HG03097 (cell line): ENCODE results near the gene TSEN15.
"Not testable (repeated sequence)": the region's sequence is repeated elsewhere in the genome, so short reads cannot be mapped to it uniquely, and the experiment has no call there.

Experiments used
- ATAC-seq: cut with Tn5 transposase; IDR thresholded peaks from one replicate; pipeline ENCODE4 v1.9.1; 2021; ENCODE audit not compliant: unreplicated experiment, low FRiP score

Gene TSEN15

GRCh38 chr1:184096005-184096404 lies 44.5 kb downstream of the TSEN15 start:
- ATAC-seq = no peak

DNA sequence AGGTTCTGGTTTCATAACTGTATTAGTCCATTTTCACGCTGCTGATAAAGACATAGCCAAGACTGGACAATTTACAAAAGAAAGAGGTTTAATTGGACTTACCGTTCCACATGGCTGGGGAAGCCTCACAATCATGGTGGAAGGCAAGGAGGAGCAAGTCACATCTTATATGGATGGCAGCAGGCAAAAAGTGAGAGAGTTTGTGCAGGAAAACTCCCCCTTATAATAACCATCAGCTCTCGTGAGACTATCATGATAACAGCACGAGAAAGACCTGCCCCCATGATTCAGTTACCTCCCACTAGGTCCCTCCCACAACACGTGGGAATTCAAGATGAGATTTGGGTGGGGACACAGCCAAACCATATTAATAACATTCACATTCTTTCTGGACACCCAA lies 45.0 kb downstream of the TSEN15 start:
- not testable (repeated sequence) for ATAC-seq

GRCh38 chr1:184101141-184101540 lies 49.6 kb downstream of the TSEN15 start:
- no peak for ATAC-seq

DNA sequence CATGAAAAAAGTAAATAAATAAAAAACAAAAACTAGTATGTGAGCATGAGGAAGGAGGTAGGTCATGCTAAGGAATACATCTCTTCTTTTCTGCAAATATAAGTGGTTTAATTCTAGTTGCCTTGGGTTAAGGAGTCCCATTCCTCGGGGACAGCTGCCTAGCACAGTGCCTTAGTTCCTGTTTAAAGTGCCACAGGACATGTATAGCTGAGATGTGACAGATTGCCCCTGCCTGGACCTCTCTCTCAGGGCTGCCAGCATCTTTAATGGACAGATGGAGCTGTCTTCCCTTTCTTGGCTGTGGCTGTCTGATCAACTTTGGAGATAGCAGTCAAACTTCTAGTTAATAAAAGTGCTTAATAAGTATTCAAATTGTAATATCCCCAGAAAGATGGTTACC lies 50.0 kb downstream of the TSEN15 start:
- ATAC-seq = no peak

DNA sequence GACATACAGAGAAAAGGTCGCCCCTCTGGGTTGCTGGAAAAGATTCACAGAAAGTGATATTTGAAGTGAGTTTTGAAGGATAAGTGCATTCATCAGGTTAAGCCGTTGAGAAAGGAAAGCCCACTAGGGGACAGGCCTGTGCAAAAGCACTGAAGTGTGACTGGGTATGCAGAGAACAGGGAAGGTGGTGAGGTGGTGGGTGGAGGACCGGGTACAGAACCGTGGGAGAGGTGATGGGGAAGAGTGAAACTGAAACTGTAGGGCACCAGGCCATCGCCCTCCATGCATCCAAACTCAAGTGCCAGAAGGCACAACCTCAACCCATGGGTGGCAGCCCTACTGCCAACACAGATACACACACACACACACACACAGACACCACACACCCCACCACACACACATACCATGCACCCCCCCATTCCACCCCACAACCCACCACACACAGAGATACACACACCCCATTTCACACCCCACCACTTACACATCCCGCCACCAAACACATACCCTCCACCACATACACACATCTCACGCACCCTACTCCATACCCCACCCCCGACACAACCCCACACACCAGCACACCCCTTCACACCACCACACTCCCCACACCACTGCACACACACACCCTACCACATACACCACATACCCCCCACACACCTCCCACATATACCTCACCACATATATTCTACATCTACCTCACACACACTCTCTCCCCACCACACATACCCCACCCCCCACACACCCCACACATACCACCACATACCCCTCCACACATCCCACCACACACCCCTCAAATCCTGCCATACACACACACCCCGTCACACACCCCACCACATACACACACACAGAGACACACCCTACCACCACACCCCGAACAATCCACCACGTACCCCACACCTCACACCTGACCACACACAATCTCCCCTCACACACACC lies 59.0 kb downstream of the TSEN15 start:
- no peak for ATAC-seq

GRCh38 chr1:184112176-184112948 lies 60.8 kb downstream of the TSEN15 start:
- no peak for ATAC-seq

DNA sequence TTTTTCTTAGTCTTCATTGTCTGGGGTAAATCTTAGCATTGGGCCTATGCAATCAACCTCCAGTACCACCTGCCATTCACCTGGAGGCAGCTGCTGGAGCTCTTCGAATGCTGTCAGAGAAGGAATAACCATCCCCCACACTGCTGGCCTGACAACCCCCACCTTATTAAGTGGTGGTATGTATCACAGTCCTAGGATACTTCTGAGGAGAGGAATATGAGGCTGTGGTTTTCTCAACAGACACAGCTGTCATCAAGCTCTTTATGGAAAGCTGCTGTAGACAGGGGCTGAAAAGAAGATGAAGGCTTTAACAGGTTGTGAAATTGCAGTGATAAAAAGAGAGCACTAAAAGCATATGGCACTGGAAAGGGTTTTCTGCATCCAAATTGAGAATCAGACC lies 61.7 kb downstream of the TSEN15 start:
- no peak for ATAC-seq

DNA sequence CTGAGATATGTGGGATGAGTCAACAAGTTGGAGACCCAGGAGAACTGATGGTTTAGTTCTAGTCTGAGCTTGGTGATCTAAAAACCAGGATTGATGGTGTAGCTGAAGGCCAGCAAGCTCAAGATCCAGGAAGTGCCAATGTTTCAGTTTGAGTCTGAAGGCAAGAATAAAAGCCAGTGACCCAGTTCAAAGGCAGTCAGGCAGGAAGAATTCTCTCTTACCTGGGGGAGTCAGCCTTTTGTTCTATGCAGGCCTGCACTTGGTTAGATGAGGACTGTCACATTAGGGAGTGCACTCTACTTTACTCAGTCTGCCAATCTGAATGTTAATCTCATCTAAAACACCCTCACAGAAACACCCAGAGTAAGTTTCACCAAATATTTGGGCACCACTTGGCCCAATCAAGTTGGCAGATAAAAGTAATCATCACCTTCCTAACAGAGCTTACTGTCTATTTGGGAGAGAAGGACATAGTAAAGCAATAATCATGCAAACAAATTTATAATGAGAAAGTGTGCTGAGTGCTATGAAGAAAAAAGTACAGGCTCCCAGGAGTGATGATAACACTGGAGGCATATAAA lies 63.4 kb downstream of the TSEN15 start:
- no peak for ATAC-seq

DNA sequence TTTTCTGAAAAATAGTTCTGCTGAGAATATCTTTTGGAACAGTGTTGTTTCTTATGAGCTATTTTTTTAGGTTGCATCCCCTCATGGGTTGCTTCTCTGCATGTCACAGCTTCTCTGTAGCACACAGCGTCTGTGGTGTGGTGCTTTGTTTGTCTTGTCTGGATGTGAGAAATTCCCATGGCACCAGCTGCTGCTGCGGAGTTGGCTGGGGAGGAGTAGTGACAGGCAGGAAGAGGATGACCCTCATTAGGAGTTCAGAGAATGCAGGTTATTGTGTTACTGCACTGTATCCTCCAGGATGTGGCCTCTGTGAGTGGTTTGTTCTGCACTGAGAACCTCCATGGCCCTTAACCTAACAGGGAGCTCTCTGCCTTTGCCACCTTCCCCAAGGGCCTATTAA lies 64.8 kb downstream of the TSEN15 start:
- no peak for ATAC-seq

DNA sequence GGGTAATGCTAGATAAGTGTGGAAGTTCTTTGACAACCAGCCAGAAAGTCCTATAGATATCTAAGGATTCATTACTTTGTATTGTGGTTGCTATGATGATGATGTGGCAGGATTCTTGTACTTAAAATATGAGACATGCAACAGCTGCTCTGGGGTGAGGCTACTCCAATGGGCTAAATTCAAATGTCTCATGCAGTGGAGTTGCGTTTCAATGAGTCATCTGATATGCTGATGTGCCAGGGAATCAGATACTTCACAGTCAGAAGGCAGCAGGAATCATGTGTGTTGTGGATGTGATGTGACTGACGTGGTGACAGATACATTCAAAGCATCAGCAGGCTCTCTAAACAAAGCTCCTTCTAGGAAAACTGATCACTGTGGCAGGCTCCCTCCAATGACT lies 66.5 kb downstream of the TSEN15 start:
- no peak for ATAC-seq
